H9 (cell line): ENCODE data around the gene MYOZ2. TPM values are rescaled to one million over a fixed set of nuclear protein-coding genes. Genes with fewer than 3 reads are reported as not detected.

Experiments
- DNase-seq: peaks from one replicate; pipeline ENCODE4 v3.0.0-alpha.2; 2017
- H2AFZ ChIP-seq: one replicate; pipeline ENCODE4 v1.6.1; 2013; ENCODE audit warnings: mild to moderate bottlenecking, low read length, control low read depth, moderate library complexity
- H2AK5ac ChIP-seq: 2 replicates; pipeline ENCODE4 v1.6.1; 2013; ENCODE audit warnings: low read length, control low read depth, mixed read lengths; ENCODE audit not compliant: insufficient read length
- H2BK120ac ChIP-seq: one replicate; pipeline ENCODE4 v1.6.1; 2013; ENCODE audit warnings: low read depth, mild to moderate bottlenecking, low read length, control low read depth, inconsistent platforms; ENCODE audit not compliant: poor library complexity, severe bottlenecking
- H2BK12ac ChIP-seq: 2 replicates; pipeline ENCODE4 v1.6.1; 2013; ENCODE audit warnings: low read length, control low read depth, mixed read lengths, low read depth; ENCODE audit not compliant: insufficient read length
- H2BK15ac ChIP-seq: 2 replicates; pipeline ENCODE4 v1.6.1; 2013; ENCODE audit warnings: low read depth, low read length, control low read depth
- H2BK20ac ChIP-seq: one replicate; pipeline ENCODE4 v1.6.1; 2013; ENCODE audit warnings: low read depth, mild to moderate bottlenecking, low read length, control low read depth, inconsistent platforms; ENCODE audit not compliant: poor library complexity, severe bottlenecking
- H2BK5ac ChIP-seq: 2 replicates; pipeline ENCODE4 v1.6.1; 2013; ENCODE audit warnings: low read length, control low read depth, mixed read lengths; ENCODE audit not compliant: insufficient read length
- H3K14ac ChIP-seq: 2 replicates; pipeline ENCODE4 v1.6.1; 2013; ENCODE audit warnings: low read length, control low read depth; ENCODE audit not compliant: insufficient read depth
- H3K18ac ChIP-seq: 2 replicates; pipeline ENCODE4 v1.6.1; 2013; ENCODE audit warnings: low read depth, mild to moderate bottlenecking, mixed read lengths, low read length, control low read depth; ENCODE audit not compliant: insufficient read length
- H3K23ac ChIP-seq: 2 replicates; pipeline ENCODE4 v1.6.1; 2013; ENCODE audit warnings: low read length, control low read depth, mixed read lengths, low read depth; ENCODE audit not compliant: insufficient read length
- H3K23me2 ChIP-seq: 2 replicates; pipeline ENCODE4 v1.6.1; 2013; ENCODE audit warnings: low read depth, mild to moderate bottlenecking, mixed read lengths, low read length, control low read depth; ENCODE audit not compliant: insufficient read length, poor library complexity, severe bottlenecking
- H3K27ac ChIP-seq: 2 replicates; pipeline ENCODE4 v1.5.1; 2013; ENCODE audit warnings: low read length, control low read depth, mixed read lengths, low read depth; ENCODE audit not compliant: insufficient read length
- H3K27me3 ChIP-seq: 2 replicates; pipeline ENCODE4 v1.6.1; 2013; ENCODE audit warnings: low read length, control low read depth, inconsistent platforms; ENCODE audit not compliant: insufficient read depth
- H3K4ac ChIP-seq: 2 replicates; pipeline ENCODE4 v1.6.1; 2013; ENCODE audit warnings: low read depth, mild to moderate bottlenecking, control low read depth, inconsistent platforms, low read length, moderate library complexity
- H3K4me1 ChIP-seq: 2 replicates; pipeline ENCODE4 v1.6.1; 2013; ENCODE audit warnings: low read length, control low read depth, inconsistent platforms; ENCODE audit not compliant: insufficient read depth
- H3K4me2 ChIP-seq: 2 replicates; pipeline ENCODE4 v1.6.1; 2013; ENCODE audit warnings: low read length, control low read depth, mixed read lengths; ENCODE audit not compliant: insufficient read length, insufficient read depth
- H3K56ac ChIP-seq: 2 replicates; pipeline ENCODE4 v1.6.1; 2013; ENCODE audit warnings: low read depth, mild to moderate bottlenecking, mixed read lengths, low read length, control low read depth; ENCODE audit not compliant: insufficient read length
- H3K79me1 ChIP-seq: 2 replicates; pipeline ENCODE4 v1.6.1; 2013; ENCODE audit warnings: low read depth, mild to moderate bottlenecking, moderate library complexity, low read length, control low read depth, inconsistent platforms; ENCODE audit not compliant: insufficient read depth, poor library complexity, severe bottlenecking
- H3K79me2 ChIP-seq: 2 replicates; pipeline ENCODE4 v1.6.1; 2013; ENCODE audit warnings: low read length, control low read depth, inconsistent platforms; ENCODE audit not compliant: insufficient read depth
- H3K9ac ChIP-seq: 2 replicates; pipeline ENCODE4 v1.6.1; 2013; ENCODE audit warnings: low read length, control low read depth, mixed read lengths; ENCODE audit not compliant: insufficient read length; ENCODE audit errors: extremely low read depth
- H3K9me3 ChIP-seq: one replicate; pipeline ENCODE4 v1.6.1; 2013; ENCODE audit warnings: low read depth, low read length, inconsistent platforms; ENCODE audit not compliant: control insufficient read depth
- H3T11ph ChIP-seq: one replicate; pipeline ENCODE4 v1.6.1; 2013; ENCODE audit warnings: mild to moderate bottlenecking, low read length, control low read depth, inconsistent platforms
- H4K20me1 ChIP-seq: one replicate; pipeline ENCODE4 v1.6.1; 2013; ENCODE audit not compliant: control insufficient read depth, insufficient read length, insufficient read depth
- H4K5ac ChIP-seq: 2 replicates; pipeline ENCODE4 v1.6.1; 2013; ENCODE audit warnings: low read depth, mild to moderate bottlenecking, mixed read lengths, low read length, control low read depth; ENCODE audit not compliant: insufficient read length
- H4K8ac ChIP-seq: replicated peaks from 2 replicates; pipeline ENCODE4 v1.6.1; 2013; ENCODE audit warnings: low read length, control low read depth, mixed read lengths, low read depth; ENCODE audit not compliant: insufficient read length
- H4K91ac ChIP-seq: 2 replicates; pipeline ENCODE4 v1.6.1; 2013; ENCODE audit warnings: low read depth, mild to moderate bottlenecking, moderate library complexity, mixed read lengths, low read length, control low read depth; ENCODE audit not compliant: insufficient read length
- H3K27ac Mint-ChIP-seq, 3 experiments: 2 replicates in 2 of 3; 3 replicates in 1 of 3; pipeline ENCODE4 v1.8.0; 2020 to 2021; ENCODE audit warnings: mixed read lengths in 3 of 3, mild to moderate bottlenecking in 1 of 3, moderate library complexity in 1 of 3
- H3K27me3 Mint-ChIP-seq: 2 replicates; pipeline ENCODE4 v1.8.0; 2021; ENCODE audit warnings: low read depth, mild to moderate bottlenecking, moderate library complexity, mixed read lengths
- H3K36me3 Mint-ChIP-seq, 3 experiments: 2 replicates in 2 of 3; 3 replicates in 1 of 3; pipeline ENCODE4 v1.8.0; 2020 to 2021; ENCODE audit warnings: low read depth in 3 of 3, mixed read lengths in 3 of 3; ENCODE audit not compliant: insufficient read depth in 1 of 3
- H3K4me1 Mint-ChIP-seq, 2 experiments: 2 replicates each; pipeline ENCODE4 v1.8.0; 2020; ENCODE audit warnings: mixed read lengths in 2 of 2
- H3K4me3 Mint-ChIP-seq, 2 experiments: 2 replicates in 1 of 2; 3 replicates in 1 of 2; pipeline ENCODE4 v1.8.0; 2020 to 2021; ENCODE audit warnings: mild to moderate bottlenecking in 2 of 2, mixed read lengths in 2 of 2, moderate library complexity in 1 of 2
- H3K9me3 Mint-ChIP-seq, 2 experiments: 2 replicates in 1 of 2; 3 replicates in 1 of 2; pipeline ENCODE4 v1.8.0; 2020; ENCODE audit warnings: mild to moderate bottlenecking in 2 of 2, mixed read lengths in 2 of 2, moderate library complexity in 1 of 2
- CTCF ChIP-seq: fragments of 200-600 bp; sonication (generic); conservative IDR thresholded peaks from 3 replicates; pipeline ENCODE4 v1.8.0; 2021; ENCODE audit warnings: antibody characterized with exemption, mild to moderate bottlenecking
- WGBS: extraction: QIAGEN DNeasy Blood & Tissue Kit; methylation state at CpG from one replicate; pipeline ENCODE4 v1.1.7; 2013; ENCODE audit warnings: missing lambda C conversion rate, low lambda C conversion rate, mixed read lengths; ENCODE audit not compliant: insufficient read length; ENCODE audit errors: extremely low coverage; 5-methylcytosine and 5-hydroxymethylcytosine counted together
- total RNA-seq: library from RNA; stranded (reverse); gene quantifications from 2 replicates; pipeline ENCODE4 v1.2.1, GENCODE V29; 2021

The MYOZ2 gene
- total RNA-seq, 1 experiment from 2014 or later, result not detected

DNA sequence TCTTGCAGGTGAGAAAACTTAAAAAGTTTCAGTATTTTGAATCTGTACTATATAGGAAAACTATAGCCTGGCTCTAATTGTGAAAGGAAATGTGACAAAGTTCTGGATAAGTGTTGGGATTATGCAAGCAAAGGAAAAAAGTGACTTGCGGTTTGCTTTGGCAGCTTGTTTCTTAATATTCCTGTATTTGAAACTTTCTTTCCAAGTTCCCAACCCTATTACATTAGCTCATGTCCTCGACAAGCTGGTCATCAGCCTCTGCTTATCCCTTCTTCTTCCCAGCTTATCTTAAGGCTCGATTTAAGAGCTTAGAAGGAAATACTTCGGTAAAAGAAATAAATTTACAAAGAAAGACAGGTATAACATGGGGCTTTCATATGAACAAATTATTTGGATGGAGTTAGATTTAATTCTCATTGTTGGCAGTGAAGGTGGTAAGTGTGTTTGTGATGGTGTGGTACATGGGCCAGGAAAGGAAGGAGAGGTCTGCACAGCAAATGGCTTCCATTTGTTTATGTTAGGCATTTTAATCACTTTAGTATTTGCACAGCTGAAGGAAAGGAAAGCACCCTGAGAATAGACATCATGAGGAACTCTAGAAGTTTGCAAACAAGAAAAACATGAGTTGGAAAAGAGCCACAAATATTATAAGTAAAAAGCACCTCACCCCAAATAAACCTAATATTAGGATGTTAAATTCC lies 5.1 kb upstream of the MYOZ2 start:
- Mint-ChIP-seq H3K36me3 (no peaks in the 10 kb centered on the region), H3K9me3 (no peaks in the 10 kb centered on the region), H3K27ac (no peak overlapping the region), H3K4me1 (no peaks in the 10 kb centered on the region; a peak in 1 of 4 replicates), H3K4me3 (no peak overlapping the region), H3K27me3 (no peaks in the 10 kb centered on the region)
- no peak overlapping the region for H3T11ph ChIP-seq
- no peak overlapping the region for H3K4me2 ChIP-seq
- no peaks in the 10 kb centered on the region for H3K23me2 ChIP-seq
- H3K23ac ChIP-seq, result no peak overlapping the region
- no peak overlapping the region for H3K18ac ChIP-seq
- no peaks in the 10 kb centered on the region for H3K4me1 ChIP-seq
- H2AFZ ChIP-seq, result no peak overlapping the region
- no peak overlapping the region for H3K27ac ChIP-seq
- no peak overlapping the region for H2AK5ac ChIP-seq
- H2BK120ac ChIP-seq, result no peak overlapping the region
- no peak overlapping the region for H2BK20ac ChIP-seq
- no peak overlapping the region for H4K8ac ChIP-seq
- H3K14ac ChIP-seq, result no peak overlapping the region
- H3K79me1 ChIP-seq, result no peaks in the 10 kb centered on the region
- no peak overlapping the region for H2BK15ac ChIP-seq
- H3K4ac ChIP-seq, result no peak overlapping the region
- H3K56ac ChIP-seq, result no peak overlapping the region
- H3K9me3 ChIP-seq, result no peaks in the 10 kb centered on the region
- H4K5ac ChIP-seq, result no peak overlapping the region
- H2BK5ac ChIP-seq, result no peak overlapping the region
- DNase-seq, result no peak
- no peak overlapping the region for H3K9ac ChIP-seq
- no peak for TF ChIP-seq CTCF
- no CpG with 5 or more reads among the region's 4 CpGs for WGBS
- no peak overlapping the region for H2BK12ac ChIP-seq
- no peaks in the 10 kb centered on the region for H3K27me3 ChIP-seq
- H3K79me2 ChIP-seq, result no peaks in the 10 kb centered on the region
- no peak overlapping the region for H4K91ac ChIP-seq
- no peaks in the 10 kb centered on the region for H4K20me1 ChIP-seq
